GM12878 (cell line): ENCODE measurements around the gene DIDO1.

Experiments used
- CBX5 ChIP-seq: sonication (generic); IDR thresholded peaks from 2 replicates; pipeline ENCODE4 v1.6.1; 2016; ENCODE audit warnings: low read depth, moderate library complexity, mild to moderate bottlenecking, inconsistent platforms
- CTCF ChIP-seq, 3 experiments: IDR thresholded peaks in 2 of 3; conservative IDR thresholded peaks in 1 of 3; 2 replicates each; pipeline ENCODE4 v1.5.1; 2011; ENCODE audit warnings: low read depth in 3 of 3, low read length in 3 of 3, mild to moderate bottlenecking in 3 of 3, control low read depth in 2 of 3, moderate library complexity in 2 of 3, inconsistent platforms in 1 of 3, mixed read lengths in 1 of 3; ENCODE audit not compliant: control insufficient read depth in 2 of 3, insufficient read depth in 1 of 3; ENCODE audit errors: extremely low read depth in 1 of 3
- DPF2 ChIP-seq: fragments of 450-650 bp; IDR thresholded peaks from 2 replicates; pipeline ENCODE4 v1.6.1; 2017; ENCODE audit warnings: mild to moderate bottlenecking
- FOXM1 ChIP-seq: IDR thresholded peaks from 2 replicates; pipeline ENCODE4 v1.6.1; 2012; ENCODE audit warnings: low read depth, mild to moderate bottlenecking, inconsistent platforms, low read length, moderate library complexity
- GABPA ChIP-seq: IDR thresholded peaks from 2 replicates; pipeline ENCODE4 v1.6.1; 2014; ENCODE audit warnings: antibody characterized with exemption, low read depth, mild to moderate bottlenecking, inconsistent platforms
- POLR2A ChIP-seq: IDR thresholded peaks from 2 replicates; pipeline ENCODE4 v1.6.1; 2011; ENCODE audit warnings: low read depth, mild to moderate bottlenecking, low read length
- RAD21 ChIP-seq: IDR thresholded peaks from 2 replicates; pipeline ENCODE4 v1.6.1; 2011; ENCODE audit warnings: mild to moderate bottlenecking, low read depth, low read length, moderate library complexity; ENCODE audit not compliant: insufficient read depth
- RUNX3 ChIP-seq: IDR thresholded peaks from 2 replicates; pipeline ENCODE4 v1.6.1; 2012; ENCODE audit warnings: low read length, inconsistent platforms
- SMARCA5 ChIP-seq: fragments of 450-650 bp; IDR thresholded peaks from 2 replicates; pipeline ENCODE4 v1.6.1; 2017; ENCODE audit warnings: mild to moderate bottlenecking
- STAT1 ChIP-seq: fragments of 450-650 bp; conservative IDR thresholded peaks from 2 replicates; pipeline ENCODE4 v1.6.1; 2014; ENCODE audit warnings: antibody characterized with exemption, mild to moderate bottlenecking
- TAF1 ChIP-seq: IDR thresholded peaks from 2 replicates; pipeline ENCODE4 v1.6.1; 2011; ENCODE audit warnings: mild to moderate bottlenecking, low read depth, low read length, borderline replicate concordance
- USF2 ChIP-seq: IDR thresholded peaks from 2 replicates; pipeline ENCODE4 v1.6.1; 2011; ENCODE audit warnings: low read depth, low read length, improper control_type of control experiment, borderline replicate concordance

DNA sequence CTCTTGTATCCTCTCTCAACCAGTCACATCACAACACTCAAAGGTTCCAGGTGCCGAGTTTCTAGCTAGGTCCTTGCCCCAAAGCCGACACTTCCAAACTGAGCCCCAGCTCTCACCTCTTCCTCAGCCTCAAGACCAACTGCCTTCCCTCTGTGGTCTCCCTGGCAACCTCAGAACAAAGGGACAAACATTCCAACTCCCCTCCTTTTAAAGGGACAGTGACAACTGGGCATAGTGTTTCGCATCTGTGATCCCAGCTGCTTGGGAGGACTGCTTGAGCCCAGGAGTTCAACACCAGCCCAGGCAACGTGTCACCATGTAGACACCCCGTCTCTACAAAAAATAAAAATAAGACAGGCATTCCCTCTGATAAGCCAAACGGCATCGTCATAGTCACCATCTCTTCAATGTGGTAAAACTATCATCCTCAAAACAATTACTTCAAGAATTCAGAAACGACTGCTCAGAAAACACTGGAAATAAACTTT is 11.3 kb downstream of the DIDO1 start:
- TF ChIP-seq CBX5 (no peak), RAD21 (no peak), CTCF (IDR thresholded peaks at IDR 0.05 in 2 of 3, conservative IDR thresholded peaks at IDR 0.05 in 1 of 3; ENCODE audit: control insufficient read depth in 2 of 3, extremely low read depth in 1 of 3, insufficient read depth in 1 of 3, low read depth in 3 of 3, low read length in 3 of 3) (no peak), POLR2A (no peak), STAT1 (no peak), RUNX3 (no peak), USF2 (no peak), GABPA (no peak), DPF2 (no peak), FOXM1 (no peak), SMARCA5 (no peak), TAF1 (no peak)
